WERI-Rb-1 (cell line): Measurements from ENCODE around the gene COL23A1.
A peak's percentile ranks its signal among the peaks of the same experiment; 100 is the strongest.
"Not testable (repeated sequence)": the region's sequence is repeated elsewhere in the genome, so short reads cannot be mapped to it uniquely, and the experiment has no call there.

ENCODE experiments used
- DNase-seq: peaks from one replicate; pipeline ENCODE4 v3.0.0-alpha.2; 2020
- H3K27ac ChIP-seq: fragments of 250-450 bp; sonication (Bioruptor Pico); 2 replicates; pipeline ENCODE4 v1.5.1; 2020; ENCODE audit warnings: mild to moderate bottlenecking, moderate library complexity
- H3K27me3 ChIP-seq: fragments of 250-450 bp; sonication (Bioruptor Pico); 2 replicates; pipeline ENCODE4 v1.5.1; 2021; ENCODE audit warnings: mild to moderate bottlenecking, low read depth, moderate library complexity; ENCODE audit not compliant: insufficient read depth, severe bottlenecking
- H3K36me3 ChIP-seq: fragments of 250-450 bp; sonication (Bioruptor Pico); 2 replicates; pipeline ENCODE4 v1.5.1; 2020; ENCODE audit warnings: mild to moderate bottlenecking, moderate library complexity
- H3K4me3 ChIP-seq: 2 replicates; pipeline ENCODE4 v1.5.1; 2011; ENCODE audit warnings: low read depth, mild to moderate bottlenecking, control low read depth, low read length
- H3K9me3 ChIP-seq: fragments of 250-450 bp; sonication (Bioruptor Pico); 2 replicates; pipeline ENCODE4 v1.5.1; 2021; ENCODE audit warnings: mild to moderate bottlenecking, moderate library complexity; ENCODE audit not compliant: severe bottlenecking
- CTCF ChIP-seq: IDR thresholded peaks from 2 replicates; pipeline ENCODE4 v1.5.1; 2011; ENCODE audit warnings: low read depth, mild to moderate bottlenecking, control low read depth, inconsistent platforms, low read length

Gene COL23A1

GRCh38 chr5:178201927-178202235 is 388.3 kb downstream of the COL23A1 start:
- H3K27me3 ChIP-seq = no peaks in the 10 kb centered on the region
- no peak for DNase-seq
- TF ChIP-seq CTCF = no peak
- peaks cover 17% of the 10 kb centered on the region for H3K36me3 ChIP-seq
- no peaks in the 10 kb centered on the region for H3K9me3 ChIP-seq
- H3K4me3 ChIP-seq = no peak overlapping the region
- H3K27ac ChIP-seq = no peak overlapping the region

- no peak for DNase-seq
- TF ChIP-seq CTCF = no peak
Observed at GRCh38 chr5:178201221-178201926, 388.8 kb downstream of the COL23A1 start.

GRCh38 chr5:178199581-178200434 is 390.4 kb downstream of the COL23A1 start:
- Histone ChIP-seq H3K4me3 (no peak overlapping the region), H3K27ac (no peak overlapping the region)
- DNase-seq = no peak

More at GRCh38 chr5:178201221-178201926, 388.8 kb downstream of the COL23A1 start:
- Histone ChIP-seq H3K36me3 (peaks cover 11% of the 10 kb centered on the region), H3K9me3 (no peaks in the 10 kb centered on the region), H3K4me3 (no peak overlapping the region), H3K27me3 (no peaks in the 10 kb centered on the region), H3K27ac (no peak overlapping the region)

GRCh38 chr5:178198706-178199105 is 391.5 kb downstream of the COL23A1 start:
- Histone ChIP-seq H3K27me3 (no peaks in the 10 kb centered on the region), H3K27ac (peak overlapping the region; percentile 20; the same call in 1 of the 2 replicates), H3K36me3 (no peaks in the 10 kb centered on the region), H3K4me3 (no peak overlapping the region), H3K9me3 (no peaks in the 10 kb centered on the region)
- no peak for TF ChIP-seq CTCF
- no peak for DNase-seq

More at GRCh38 chr5:178199581-178200434, 390.4 kb downstream of the COL23A1 start:
- Histone ChIP-seq H3K36me3 (no peaks in the 10 kb centered on the region), H3K27me3 (no peaks in the 10 kb centered on the region), H3K9me3 (no peaks in the 10 kb centered on the region)
- TF ChIP-seq CTCF = no peak

GRCh38 chr5:178198151-178198550 is 392.0 kb downstream of the COL23A1 start:
- H3K27ac ChIP-seq, H3K27me3 ChIP-seq, H3K4me3 ChIP-seq, H3K9me3 ChIP-seq, H3K36me3 ChIP-seq: not testable (repeated sequence)
- peak; percentile 64 for DNase-seq

GRCh38 chr5:178196986-178197385 is 393.2 kb downstream of the COL23A1 start:
- no peak overlapping the region for H3K4me3 ChIP-seq
- no peaks in the 10 kb centered on the region for H3K27me3 ChIP-seq
- TF ChIP-seq CTCF = peak; percentile 56
- H3K36me3 ChIP-seq = no peaks in the 10 kb centered on the region
- no peaks in the 10 kb centered on the region for H3K9me3 ChIP-seq
- no peak overlapping the region for H3K27ac ChIP-seq
- no peak for DNase-seq
